GM23338 (cell line): Measurements from ENCODE around the gene SPACA1. TPM values are rescaled to one million over a fixed set of nuclear protein-coding genes. Genes with fewer than 3 reads are reported as not detected.

Source experiments
- ATAC-seq: fragments of 200-7000 bp; cut with Tn5 transposase; 3 replicates; pipeline ENCODE4 v1.9.1; 2020
- DNase-seq: peaks from one replicate; pipeline ENCODE4 v3.0.0-alpha.2; 2015; ENCODE audit warnings: low spot score
- H2AFZ ChIP-seq: fragments of 200-600 bp; sonication (generic); 2 replicates; pipeline ENCODE4 v1.8.0; 2016; ENCODE audit warnings: antibody characterized with exemption, mild to moderate bottlenecking, moderate library complexity
- H3F3A ChIP-seq: fragments of 200-600 bp; sonication (generic); replicated peaks from 2 replicates; pipeline ENCODE4 v1.8.0; 2017; ENCODE audit warnings: antibody characterized with exemption, mixed run types, low read depth
- H3K27ac ChIP-seq: fragments of 200-600 bp; sonication (generic); 2 replicates; pipeline ENCODE4 v1.6.1; 2016; ENCODE audit warnings: low read depth
- H3K27me3 ChIP-seq: fragments of 200-600 bp; sonication (generic); 2 replicates; pipeline ENCODE4 v1.8.0; 2016; ENCODE audit warnings: mild to moderate bottlenecking, mixed run types, moderate library complexity; ENCODE audit not compliant: insufficient read depth
- H3K36me3 ChIP-seq: fragments of 200-600 bp; sonication (generic); 2 replicates; pipeline ENCODE4 v1.8.0; 2016; ENCODE audit warnings: mild to moderate bottlenecking; ENCODE audit not compliant: insufficient read depth
- H3K4me1 ChIP-seq: fragments of 200-600 bp; sonication (generic); 2 replicates; pipeline ENCODE4 v1.8.0; 2016; ENCODE audit warnings: mild to moderate bottlenecking, moderate library complexity; ENCODE audit not compliant: insufficient read depth
- H3K4me2 ChIP-seq: fragments of 200-600 bp; sonication (generic); 2 replicates; pipeline ENCODE4 v1.7.1; 2017; ENCODE audit warnings: mixed run types
- H3K4me3 ChIP-seq: fragments of 200-600 bp; sonication (generic); 2 replicates; pipeline ENCODE4 v1.6.1; 2016; ENCODE audit warnings: mixed run types
- H3K79me2 ChIP-seq: fragments of 200-600 bp; sonication (generic); replicated peaks from 2 replicates; pipeline ENCODE4 v1.8.0; 2017; ENCODE audit warnings: mild to moderate bottlenecking; ENCODE audit not compliant: insufficient read depth
- H3K9me2 ChIP-seq: fragments of 200-600 bp; sonication (generic); 2 replicates; pipeline ENCODE4 v1.8.0; 2017; ENCODE audit not compliant: insufficient read depth
- H4K20me1 ChIP-seq: fragments of 200-600 bp; sonication (generic); replicated peaks from 2 replicates; pipeline ENCODE4 v1.8.0; 2017; ENCODE audit warnings: mild to moderate bottlenecking; ENCODE audit not compliant: insufficient read depth
- H3K27ac Mint-ChIP-seq: 2 replicates; pipeline ENCODE4 v1.8.0; 2020; ENCODE audit warnings: inconsistent platforms, mild to moderate bottlenecking, moderate library complexity, mixed read lengths
- H3K27me3 Mint-ChIP-seq: 3 replicates; pipeline ENCODE4 v1.8.0; 2022; ENCODE audit warnings: low read depth, mild to moderate bottlenecking, moderate library complexity, mixed read lengths, inconsistent platforms; ENCODE audit not compliant: insufficient read depth, poor library complexity
- H3K36me3 Mint-ChIP-seq: 3 replicates; pipeline ENCODE4 v1.8.0; 2021; ENCODE audit warnings: low read depth, mild to moderate bottlenecking, inconsistent platforms, moderate library complexity, mixed read lengths
- H3K4me1 Mint-ChIP-seq: 3 replicates; pipeline ENCODE4 v1.8.0; 2020; ENCODE audit warnings: mild to moderate bottlenecking, inconsistent platforms, mixed read lengths
- H3K4me3 Mint-ChIP-seq: 3 replicates; pipeline ENCODE4 v1.8.0; 2021; ENCODE audit warnings: moderate library complexity, mild to moderate bottlenecking, inconsistent platforms, mixed read lengths
- H3K9me3 Mint-ChIP-seq: 3 replicates; pipeline ENCODE4 v1.8.0; 2020; ENCODE audit warnings: moderate library complexity, mild to moderate bottlenecking, inconsistent platforms, mixed read lengths
- CREB1 ChIP-seq: fragments of 250-450 bp; sonication (Bioruptor Pico); IDR thresholded peaks from 2 replicates; pipeline ENCODE4 v1.5.0; 2020; ENCODE audit warnings: low read depth, mild to moderate bottlenecking, moderate library complexity
- CTCF ChIP-seq, 2 experiments: fragments of 200-600 bp in 1 of 2; sonication (generic) in 1 of 2; conservative IDR thresholded peaks; 2 replicates each; pipeline versions ENCODE4 v1.5.1 to v1.6.1; 2016 to 2017; ENCODE audit warnings: antibody characterized with exemption in 2 of 2, low read depth in 2 of 2, mild to moderate bottlenecking in 2 of 2, moderate library complexity in 1 of 2
- EZH2 ChIP-seq: fragments of 200-600 bp; sonication (generic); IDR thresholded peaks from one replicate; pipeline ENCODE4 v1.8.0; 2017; ENCODE audit warnings: antibody characterized with exemption, mild to moderate bottlenecking, low read depth; ENCODE audit not compliant: unreplicated experiment
- EZH2phosphoT487 ChIP-seq: fragments of 200-600 bp; sonication (generic); IDR thresholded peaks from one replicate; pipeline ENCODE4 v1.8.1; 2018; ENCODE audit warnings: antibody characterized with exemption; ENCODE audit not compliant: unreplicated experiment
- JUNB ChIP-seq: IDR thresholded peaks from one replicate; pipeline ENCODE4 v1.6.1; 2016; ENCODE audit warnings: antibody characterized with exemption; ENCODE audit not compliant: unreplicated experiment
- NANOG ChIP-seq: IDR thresholded peaks from 2 replicates; pipeline ENCODE4 v1.6.1; 2016; ENCODE audit warnings: antibody characterized with exemption, borderline replicate concordance
- POLR2AphosphoS5 ChIP-seq: IDR thresholded peaks from 2 replicates; pipeline ENCODE4 v1.6.1; 2016; ENCODE audit warnings: antibody characterized with exemption, low read depth
- REST ChIP-seq: IDR thresholded peaks from one replicate; pipeline ENCODE4 v1.6.1; 2018; ENCODE audit warnings: antibody characterized with exemption; ENCODE audit not compliant: unreplicated experiment
- STAT1 ChIP-seq: IDR thresholded peaks from one replicate; pipeline ENCODE4 v1.6.1; 2016; ENCODE audit warnings: antibody characterized with exemption; ENCODE audit not compliant: unreplicated experiment
- ZNF114 ChIP-seq: fragments of 250-450 bp; sonication (Bioruptor Pico); IDR thresholded peaks from 2 replicates; pipeline ENCODE4 v1.5.0; 2020; ENCODE audit warnings: mild to moderate bottlenecking, moderate library complexity
- ZNF331 ChIP-seq: fragments of 250-450 bp; sonication (Bioruptor Pico); IDR thresholded peaks from 2 replicates; pipeline ENCODE4 v1.5.0; 2020; ENCODE audit warnings: low read depth, mild to moderate bottlenecking, moderate library complexity
- ZNF462 ChIP-seq: fragments of 250-450 bp; sonication (Bioruptor Pico); IDR thresholded peaks from 2 replicates; pipeline ENCODE4 v1.5.0; 2020; ENCODE audit warnings: mild to moderate bottlenecking, moderate library complexity
- polyA plus RNA-seq: library from polyadenylated mRNA; unstranded; fragments of >200 nt; fragmentation: Nextera tagmentation; extraction: Ambion mirVana; gene quantifications from 2 replicates; pipeline ENCODE4 v1.2.1, GENCODE V29; 2016
- total RNA-seq: library from RNA; depleted of rRNA; stranded (reverse); fragments of >200 nt; shearing (Covaris generic); gene quantifications from 2 replicates; pipeline ENCODE4 v1.2.3, GENCODE V29; 2014

Gene SPACA1
- total and polyA plus RNA-seq, 2 experiments from 2014 or later = not detected

- no peak for DNase-seq
- no peak overlapping the region for H3K27ac ChIP-seq
- H3K4me3 ChIP-seq = no peak overlapping the region
- Mint-ChIP-seq H3K27me3 (no peaks in the 10 kb centered on the region), H3K4me1 (no peaks in the 10 kb centered on the region), H3K27ac (no peak overlapping the region), H3K9me3 (no peaks in the 10 kb centered on the region), H3K4me3 (no peak overlapping the region), H3K36me3 (no peaks in the 10 kb centered on the region)
- no peaks in the 10 kb centered on the region for H3K79me2 ChIP-seq
- no peaks in the 10 kb centered on the region for H4K20me1 ChIP-seq
- no peak overlapping the region for H3K4me2 ChIP-seq
- no peaks in the 10 kb centered on the region for H3K27me3 ChIP-seq
- H3K4me1 ChIP-seq = peaks cover 7% of the 10 kb centered on the region; the same call in 1 of the 2 replicates
- peak overlapping the region; percentile 52; the same call in 1 of the 2 replicates for H2AFZ ChIP-seq
- TF ChIP-seq NANOG (no peak), EZH2 (no peak), CTCF (conservative IDR thresholded peaks at IDR 0.05; ENCODE audit: low read depth in 2 of 2) (no peak), STAT1 (no peak), REST (no peak), EZH2phosphoT487 (no peak), JUNB (no peak), POLR2AphosphoS5 (no peak), ZNF331 (no peak), ZNF462 (CRISPR knock-in tag) (no peak), CREB1 (no peak), ZNF114 (CRISPR knock-in tag) (no peak)
- no peaks in the 10 kb centered on the region for H3F3A ChIP-seq
- no peaks in the 10 kb centered on the region for H3K9me2 ChIP-seq
- no peak for ATAC-seq
- H3K36me3 ChIP-seq = no peaks in the 10 kb centered on the region
Observed at GRCh38 chr6:88107241-88107640, 59.6 kb downstream of the SPACA1 start.
